HuH-7 (cell line): ENCODE measurements around the gene PEX26.
"Not testable (repeated sequence)": the region's sequence is repeated elsewhere in the genome, so short reads cannot be mapped to it uniquely, and the experiment has no call there.

Experiments used
- DNase-seq: peaks from one replicate; pipeline ENCODE4 v3.0.0; 2011; ENCODE audit warnings: low spot score

The PEX26 gene

GRCh38 chr22:18119409-18120110, 41.8 kb downstream of the PEX26 start:
- no peak for DNase-seq

GRCh38 chr22:18120857-18121256, 43.1 kb downstream of the PEX26 start:
- no peak for DNase-seq

GRCh38 chr22:18121506-18121905, 43.7 kb downstream of the PEX26 start:
- DNase-seq, result no peak

GRCh38 chr22:18121954-18122554, 44.3 kb downstream of the PEX26 start:
- DNase-seq, result peak; percentile 40

- not testable (repeated sequence) for DNase-seq
These were observed 45.8 kb downstream of the PEX26 start for GRCh38 chr22:18123476-18124025.

GRCh38 chr22:18126606-18127005, 48.8 kb downstream of the PEX26 start:
- no peak for DNase-seq

GRCh38 chr22:18130018-18130417, 52.2 kb downstream of the PEX26 start:
- DNase-seq, result no peak

- DNase-seq, result no peak
These were observed 53.1 kb downstream of the PEX26 start for GRCh38 chr22:18130699-18131429.

GRCh38 chr22:18133452-18133851, 55.7 kb downstream of the PEX26 start:
- DNase-seq, result no peak

GRCh38 chr22:18136563-18137320, 59.0 kb downstream of the PEX26 start:
- DNase-seq, result no peak

GRCh38 chr22:18141004-18141403, 63.2 kb downstream of the PEX26 start:
- not testable (repeated sequence) for DNase-seq

- no peak for DNase-seq
These were observed 66.3 kb downstream of the PEX26 start for GRCh38 chr22:18144105-18144504.

- DNase-seq, result no peak
These were observed 68.0 kb downstream of the PEX26 start for GRCh38 chr22:18145676-18146388.

- no peak for DNase-seq
These were observed 68.6 kb downstream of the PEX26 start for GRCh38 chr22:18146389-18146753.

GRCh38 chr22:18147791-18148190, 70.0 kb downstream of the PEX26 start:
- DNase-seq, result no peak

- peak; percentile 71 for DNase-seq
These were observed 70.6 kb downstream of the PEX26 start for GRCh38 chr22:18148293-18148965.

GRCh38 chr22:18152519-18152918, 74.7 kb downstream of the PEX26 start:
- DNase-seq, result no peak

GRCh38 chr22:18154821-18155390, 77.1 kb downstream of the PEX26 start:
- DNase-seq, result no peak
